Prostate gland (tissue), 2 donors: ENCODE results near the gene DDX31. TPM values are rescaled to one million over a fixed set of nuclear protein-coding genes. Genes with fewer than 3 reads are reported as not detected.

Experiments
- DNase-seq: peaks from one replicate; pipeline ENCODE4 v3.0.0-alpha.2; 2019; ENCODE audit warnings: low spot score
- H3K27ac ChIP-seq, 2 donors: fragments of 200-600 bp; sonication (generic); 2 replicates each; pipeline ENCODE4 v1.5.1; 2017 to 2019
- H3K27me3 ChIP-seq: fragments of 200-600 bp; sonication (generic); replicated peaks from 2 replicates; pipeline ENCODE4 v1.5.1; 2019; ENCODE audit not compliant: insufficient read depth
- H3K36me3 ChIP-seq, 2 donors: fragments of 200-600 bp; sonication (generic); 1 replicate in 1 of 2; 2 replicates in 1 of 2; pipeline versions ENCODE4 v1.5.1 to v1.8.1; 2017 to 2019
- H3K4me1 ChIP-seq: fragments of 200-600 bp; sonication (generic); replicated peaks from 2 replicates; pipeline ENCODE4 v1.5.1; 2019
- H3K4me3 ChIP-seq, 2 donors: fragments of 200-600 bp; sonication (generic); 2 replicates each; pipeline ENCODE4 v1.5.1; 2017 to 2019
- H3K9me3 ChIP-seq: fragments of 200-600 bp; sonication (generic); 2 replicates; pipeline ENCODE4 v1.5.1; 2017
- POLR2A ChIP-seq: fragments of 450-650 bp; IDR thresholded peaks from one replicate; pipeline ENCODE4 v1.6.1; 2016; ENCODE audit warnings: antibody characterized with exemption, mild to moderate bottlenecking
- POLR2AphosphoS5 ChIP-seq: sonication (generic); formaldehyde crosslinking; IDR thresholded peaks from one replicate; pipeline ENCODE4 v1.6.1; 2017; ENCODE audit warnings: antibody characterized with exemption
- WGBS: methylation state at CpG from one replicate; pipeline ENCODE4 v1.1.5; 2018; 5-methylcytosine and 5-hydroxymethylcytosine counted together
- intact Hi-C: fragments of 100-400 bp; cut with DNase I; formaldehyde crosslinking; loops from one replicate; pipeline ENCODE4 v1.14.2; 2022
- total RNA-seq, 2 donors: library from RNA; depleted of rRNA; stranded (reverse); fragments of >200 nt; gene quantifications; one replicate each; pipeline ENCODE4 v1.1.0, GENCODE V29; 2016
- TF ChIP-seq, protein P1 (sequence below), 4 experiments: fragments of 200-600 bp in 2 of 4; fragments of 450-650 bp in 2 of 4; sonication (generic) in 2 of 4; IDR thresholded peaks; 1 replicate in 3 of 4; 2 replicates in 1 of 4; pipeline ENCODE4 v1.5.1; 2016 to 2019; ENCODE audit warnings: antibody characterized with exemption in 4 of 4, mild to moderate bottlenecking in 2 of 4, moderate library complexity in 2 of 4

DDX31 gene
- total RNA-seq, 2 donors from 2014 or later = 19.0 to 22.2 TPM

DNA sequence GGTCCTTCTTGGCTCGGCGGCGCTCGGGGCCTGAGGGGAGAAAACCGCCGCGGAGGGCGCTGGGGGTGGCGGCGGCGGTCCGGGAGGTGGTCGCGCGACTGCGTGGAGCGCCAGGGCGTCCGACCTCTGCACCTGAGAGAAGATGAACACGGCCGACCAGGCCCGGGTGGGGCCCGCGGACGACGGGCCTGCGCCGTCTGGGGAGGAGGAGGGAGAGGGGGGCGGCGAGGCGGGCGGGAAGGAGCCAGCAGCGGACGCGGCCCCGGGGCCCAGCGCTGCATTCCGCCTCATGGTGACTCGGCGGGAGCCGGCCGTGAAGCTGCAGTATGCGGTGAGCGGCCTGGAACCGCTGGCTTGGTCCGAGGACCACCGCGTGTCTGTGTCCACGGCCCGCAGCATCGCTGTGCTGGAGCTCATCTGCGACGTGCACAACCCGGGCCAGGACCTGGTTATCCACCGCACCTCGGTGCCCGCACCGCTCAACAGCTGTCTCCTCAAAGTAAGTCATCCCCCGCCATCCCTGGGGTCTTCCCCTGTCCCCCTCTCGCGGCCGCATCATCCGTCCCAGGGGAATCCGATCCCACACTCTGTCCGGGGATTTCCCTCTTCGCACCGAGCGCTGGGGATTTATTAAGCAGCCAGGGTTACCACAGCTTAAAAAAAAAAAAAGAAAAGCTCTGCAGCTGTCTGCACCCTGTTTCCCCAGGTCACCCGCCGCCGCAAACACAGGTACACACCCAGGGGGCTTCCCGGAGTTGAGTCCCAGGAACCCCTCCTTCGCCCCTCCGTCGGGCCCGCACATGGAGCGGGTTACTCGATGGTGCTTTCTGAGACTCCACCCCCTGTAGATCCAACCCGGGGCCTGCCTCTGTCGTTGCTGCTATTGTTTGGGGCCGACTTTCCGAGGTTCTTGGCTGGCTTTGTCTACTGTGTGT lies 941 bp upstream of the DDX31 start, which contains the start of gene GTF3C4:
TSS of gene GTF3C4 (plus strand) at position 8 of the 935 bp plus-strand sequence. CDS start at position 143, 135 bp downstream.
- under 1% methylated on average over 82 of the region's 82 CpGs for WGBS
- peaks cover 7% of the 10 kb centered on the region for H3K4me1 ChIP-seq
- no peak for TF ChIP-seq POLR2AphosphoS5
- TF ChIP-seq, protein P1, sequence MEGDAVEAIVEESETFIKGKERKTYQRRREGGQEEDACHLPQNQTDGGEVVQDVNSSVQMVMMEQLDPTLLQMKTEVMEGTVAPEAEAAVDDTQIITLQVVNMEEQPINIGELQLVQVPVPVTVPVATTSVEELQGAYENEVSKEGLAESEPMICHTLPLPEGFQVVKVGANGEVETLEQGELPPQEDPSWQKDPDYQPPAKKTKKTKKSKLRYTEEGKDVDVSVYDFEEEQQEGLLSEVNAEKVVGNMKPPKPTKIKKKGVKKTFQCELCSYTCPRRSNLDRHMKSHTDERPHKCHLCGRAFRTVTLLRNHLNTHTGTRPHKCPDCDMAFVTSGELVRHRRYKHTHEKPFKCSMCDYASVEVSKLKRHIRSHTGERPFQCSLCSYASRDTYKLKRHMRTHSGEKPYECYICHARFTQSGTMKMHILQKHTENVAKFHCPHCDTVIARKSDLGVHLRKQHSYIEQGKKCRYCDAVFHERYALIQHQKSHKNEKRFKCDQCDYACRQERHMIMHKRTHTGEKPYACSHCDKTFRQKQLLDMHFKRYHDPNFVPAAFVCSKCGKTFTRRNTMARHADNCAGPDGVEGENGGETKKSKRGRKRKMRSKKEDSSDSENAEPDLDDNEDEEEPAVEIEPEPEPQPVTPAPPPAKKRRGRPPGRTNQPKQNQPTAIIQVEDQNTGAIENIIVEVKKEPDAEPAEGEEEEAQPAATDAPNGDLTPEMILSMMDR (IDR thresholded peaks at IDR 0.05) = no peak
- TF ChIP-seq POLR2A = no peak
- no peaks in the 10 kb centered on the region for H3K36me3 ChIP-seq
- H3K9me3 ChIP-seq = no peaks in the 10 kb centered on the region
- H3K4me3 ChIP-seq = peak within 1 kb of the TSS; percentile 96 to 99
- intact Hi-C loops = loop anchor here (5.0 to 10.0 kb wide), 2 partner anchors 127 to 204 kb away; partner anchors contain the start of genes AK8 and SPACA9
- H3K27me3 ChIP-seq = no peaks in the 10 kb centered on the region
- H3K27ac ChIP-seq = peak within 1 kb of the TSS; percentile 95 to 96
- DNase-seq = no peak

DNA sequence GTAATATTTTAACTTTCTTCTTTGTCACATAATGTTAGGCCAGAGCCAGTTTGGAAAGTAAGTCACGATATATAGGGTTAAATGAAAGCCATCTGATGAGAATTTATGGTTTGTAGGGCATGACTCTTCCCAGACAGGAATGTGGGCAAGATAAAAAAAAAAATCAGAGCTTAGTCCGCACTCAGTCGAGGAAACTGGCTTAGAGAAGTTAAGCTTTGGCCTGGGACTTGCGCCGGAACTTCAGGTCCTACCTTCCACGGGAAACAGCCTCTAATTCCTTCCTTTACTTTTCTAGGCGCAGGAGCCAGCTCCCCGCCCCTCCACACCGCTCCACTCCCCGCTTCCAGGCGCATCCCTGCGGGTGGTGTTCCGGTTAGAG lies 475 bp downstream of the DDX31 start:
- no peak for TF ChIP-seq POLR2AphosphoS5
- TF ChIP-seq POLR2A = no peak
- TF ChIP-seq, protein P1 (IDR thresholded peaks at IDR 0.05) = no peak
- Histone ChIP-seq H3K27me3 (no peaks in the 10 kb centered on the region), H3K36me3 (no peaks in the 10 kb centered on the region), H3K4me1 (peaks cover 7% of the 10 kb centered on the region), H3K9me3 (no peaks in the 10 kb centered on the region), H3K27ac (peak overlapping the region; percentile 95 to 96), H3K4me3 (peak overlapping the region; percentile 96 to 99)
- WGBS = 2% methylated on average over 13 of the region's 13 CpGs
- no peak for DNase-seq
- intact Hi-C loops = no loop called here

DNA sequence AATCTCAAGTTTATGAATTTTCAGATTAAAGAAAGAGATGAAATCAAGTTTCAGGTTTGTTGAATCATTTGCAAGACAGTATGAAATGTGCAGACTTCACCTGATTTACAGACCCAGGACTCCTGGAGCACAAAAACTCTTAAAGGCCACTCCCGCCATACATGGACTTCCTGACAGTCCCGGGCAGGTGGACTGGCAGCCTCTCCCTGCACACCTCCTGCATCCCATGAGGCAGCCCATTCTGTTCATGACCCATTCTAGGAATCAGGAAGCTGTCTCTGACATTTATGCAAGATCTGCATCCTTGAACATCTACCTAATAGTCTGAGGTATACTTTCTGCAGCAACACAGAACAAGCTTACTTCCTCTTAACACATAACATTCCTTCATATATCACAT lies 5.9 kb downstream of the DDX31 start:
- TF ChIP-seq, protein P1 (IDR thresholded peaks at IDR 0.05) = no peak
- TF ChIP-seq POLR2AphosphoS5 (no peak), POLR2A (no peak)
- no peak for DNase-seq
- Histone ChIP-seq H3K4me1 (no peaks in the 10 kb centered on the region), H3K27me3 (no peaks in the 10 kb centered on the region), H3K9me3 (no peaks in the 10 kb centered on the region), H3K36me3 (no peaks in the 10 kb centered on the region), H3K4me3 (no peak overlapping the region), H3K27ac (no peak overlapping the region)
- intact Hi-C loops = no loop called here
- WGBS = 82% methylated on average over 2 of the region's 2 CpGs

DNA sequence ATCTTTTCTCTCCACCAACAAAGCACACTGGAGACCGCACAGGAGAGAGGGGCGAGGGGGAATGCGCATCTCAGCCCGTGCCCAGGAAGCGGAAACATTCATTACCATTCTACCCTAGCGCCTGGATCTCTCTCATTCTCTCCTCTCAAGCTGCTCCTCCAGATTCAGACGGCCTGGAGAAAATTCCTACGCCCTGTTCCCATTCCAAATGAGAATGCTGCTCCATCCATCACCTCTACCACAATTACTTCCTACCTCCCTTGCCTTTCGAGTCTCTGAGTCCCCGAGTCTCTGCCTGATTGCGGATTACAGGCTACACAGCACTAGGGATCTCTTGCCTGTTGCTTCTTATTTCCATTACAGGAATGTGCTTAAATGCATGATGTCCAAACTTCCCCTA lies 6.7 kb downstream of the DDX31 start:
- Histone ChIP-seq H3K4me3 (no peak overlapping the region), H3K9me3 (no peaks in the 10 kb centered on the region), H3K36me3 (no peaks in the 10 kb centered on the region), H3K4me1 (no peaks in the 10 kb centered on the region), H3K27ac (no peak overlapping the region), H3K27me3 (no peaks in the 10 kb centered on the region)
- intact Hi-C loops = no loop called here
- DNase-seq = no peak
- 69% methylated on average over 11 of the region's 11 CpGs for WGBS
- TF ChIP-seq POLR2AphosphoS5 (no peak), POLR2A (no peak)
- TF ChIP-seq, protein P1 (IDR thresholded peaks at IDR 0.05) = no peak
